SK-N-SH treated with all-trans-retinoic acid at 6 μM for 48 hours (cell line): ENCODE data around the gene SLAIN1.

Source experiments
- ATAC-seq: fragments of 200-7000 bp; cut with Tn5 transposase; 3 replicates; pipeline ENCODE4 v1.9.1; 2020; ENCODE audit warnings: mild to moderate bottlenecking, moderate library complexity
- ARNTL ChIP-seq: fragments of 450-650 bp; formaldehyde crosslinking; IDR thresholded peaks from 2 replicates; pipeline ENCODE4 v1.5.0; 2020; ENCODE audit warnings: low read depth, mild to moderate bottlenecking, moderate library complexity, borderline replicate concordance
- BACH2 ChIP-seq: fragments of 250-450 bp; sonication (Bioruptor Pico); IDR thresholded peaks from 2 replicates; pipeline ENCODE4 v1.9.0; 2021; ENCODE audit warnings: mild to moderate bottlenecking, borderline replicate concordance
- CREB5 ChIP-seq: fragments of 250-450 bp; sonication (Bioruptor Pico); IDR thresholded peaks from 2 replicates; pipeline ENCODE4 v1.5.1; 2020; ENCODE audit warnings: low read depth, mild to moderate bottlenecking, moderate library complexity
- CSDC2 ChIP-seq: fragments of 250-450 bp; sonication (Bioruptor Pico); IDR thresholded peaks from 2 replicates; pipeline ENCODE4 v1.5.0; 2020; ENCODE audit warnings: mild to moderate bottlenecking, moderate library complexity
- CSRNP3 ChIP-seq: fragments of 250-450 bp; sonication (Bioruptor Pico); IDR thresholded peaks from 2 replicates; pipeline ENCODE4 v1.5.1; 2021; ENCODE audit warnings: mild to moderate bottlenecking, moderate library complexity
- ESRRG ChIP-seq: fragments of 250-450 bp; sonication (Bioruptor Pico); IDR thresholded peaks from 2 replicates; pipeline ENCODE4 v1.6.1; 2021; ENCODE audit warnings: mild to moderate bottlenecking
- GLIS3 ChIP-seq: fragments of 250-450 bp; sonication (Bioruptor Pico); IDR thresholded peaks from 2 replicates; pipeline ENCODE4 v1.5.0; 2020; ENCODE audit warnings: mild to moderate bottlenecking, moderate library complexity
- OSR1 ChIP-seq: fragments of 250-450 bp; sonication (Bioruptor Pico); IDR thresholded peaks from 2 replicates; pipeline ENCODE4 v1.8.0; 2022; ENCODE audit warnings: moderate library complexity, mild to moderate bottlenecking, inconsistent platforms
- PATZ1 ChIP-seq: fragments of 250-450 bp; sonication (Bioruptor Pico); IDR thresholded peaks from 2 replicates; pipeline ENCODE4 v1.8.0; 2020; ENCODE audit warnings: mild to moderate bottlenecking, moderate library complexity, borderline replicate concordance
- POU6F1 ChIP-seq: fragments of 250-450 bp; sonication (Bioruptor Pico); IDR thresholded peaks from 2 replicates; pipeline ENCODE4 v1.8.0; 2021; ENCODE audit warnings: low read depth, mild to moderate bottlenecking, moderate library complexity, borderline replicate concordance
- PPARA ChIP-seq: fragments of 250-450 bp; sonication (Bioruptor Pico); IDR thresholded peaks from 2 replicates; pipeline ENCODE4 v1.5.0; 2020; ENCODE audit warnings: mild to moderate bottlenecking, borderline replicate concordance
- RARB ChIP-seq: fragments of 250-450 bp; sonication (Bioruptor Pico); IDR thresholded peaks from 2 replicates; pipeline ENCODE4 v1.8.0; 2021; ENCODE audit warnings: mild to moderate bottlenecking, moderate library complexity
- SNAI2 ChIP-seq: fragments of 250-450 bp; sonication (Bioruptor Pico); IDR thresholded peaks from 2 replicates; pipeline ENCODE4 v1.5.0; 2020; ENCODE audit warnings: mild to moderate bottlenecking, moderate library complexity
- TCF4 ChIP-seq: fragments of 250-450 bp; sonication (Bioruptor Pico); IDR thresholded peaks from 2 replicates; pipeline ENCODE4 v1.8.0; 2021; ENCODE audit warnings: mild to moderate bottlenecking, moderate library complexity, borderline replicate concordance
- TOX ChIP-seq: fragments of 250-450 bp; sonication (Bioruptor Pico); IDR thresholded peaks from 2 replicates; pipeline ENCODE4 v1.8.0; 2021; ENCODE audit warnings: mild to moderate bottlenecking, moderate library complexity, borderline replicate concordance
- ZC3H10 ChIP-seq: fragments of 250-450 bp; sonication (Bioruptor Pico); IDR thresholded peaks from 2 replicates; pipeline ENCODE4 v1.5.1; 2021; ENCODE audit warnings: mild to moderate bottlenecking, moderate library complexity
- ZFP30 ChIP-seq: fragments of 450-650 bp; formaldehyde crosslinking; IDR thresholded peaks from 2 replicates; pipeline ENCODE4 v1.5.0; 2022; ENCODE audit warnings: mild to moderate bottlenecking, moderate library complexity
- ZNF565 ChIP-seq: fragments of 450-650 bp; formaldehyde crosslinking; conservative IDR thresholded peaks from 2 replicates; pipeline ENCODE4 v1.5.0; 2020; ENCODE audit warnings: low read depth, mild to moderate bottlenecking, moderate library complexity
- ZNF70 ChIP-seq: fragments of 450-650 bp; formaldehyde crosslinking; IDR thresholded peaks from 2 replicates; pipeline ENCODE4 v1.5.0; 2020; ENCODE audit warnings: mild to moderate bottlenecking, moderate library complexity
- ZNF8 ChIP-seq: fragments of 450-650 bp; formaldehyde crosslinking; IDR thresholded peaks from 2 replicates; pipeline ENCODE4 v1.5.0; 2020; ENCODE audit warnings: mild to moderate bottlenecking, moderate library complexity

SLAIN1 gene

DNA sequence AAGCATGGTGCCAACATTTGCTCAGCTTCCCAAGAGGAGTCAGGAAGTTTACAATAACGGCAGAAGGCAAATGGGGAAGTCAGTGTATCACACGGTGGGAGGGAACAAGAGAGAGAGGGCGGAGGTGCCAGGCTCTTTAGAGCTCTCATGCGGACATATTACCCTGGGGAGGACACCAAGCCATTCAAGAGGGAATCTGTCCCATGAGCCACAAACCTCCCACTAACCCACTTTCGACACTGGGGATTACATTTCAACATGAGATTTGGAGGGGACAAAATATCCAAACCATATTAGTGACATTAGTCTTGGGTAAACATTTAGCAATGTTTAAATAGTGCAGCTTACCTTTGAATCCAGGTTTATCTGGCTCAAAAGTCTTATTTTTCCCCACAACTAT is 69.9 kb downstream of the SLAIN1 start:
- ATAC-seq = no peak
- TF ChIP-seq CSDC2 (no peak), POU6F1 (CRISPR knock-in tag) (no peak), OSR1 (CRISPR knock-in tag) (no peak), PATZ1 (CRISPR knock-in tag) (no peak), ZNF8 (no peak), RARB (CRISPR knock-in tag) (no peak), ZFP30 (CRISPR knock-in tag) (no peak), ZNF70 (CRISPR knock-in tag) (no peak), ESRRG (CRISPR knock-in tag) (no peak), CREB5 (CRISPR knock-in tag) (no peak), PPARA (no peak), ZNF565 (CRISPR knock-in tag) (no peak), CSRNP3 (CRISPR knock-in tag) (no peak), TCF4 (CRISPR knock-in tag) (no peak), TOX (CRISPR knock-in tag) (no peak), BACH2 (no peak), ZC3H10 (no peak)

- no peak for TF ChIP-seq SNAI2 (CRISPR knock-in tag)
- TF ChIP-seq ZC3H10 = no peak
- TF ChIP-seq CSDC2 = no peak
- no peak for TF ChIP-seq ZNF565 (CRISPR knock-in tag)
- TF ChIP-seq CSRNP3 (CRISPR knock-in tag) = no peak
- no peak for TF ChIP-seq GLIS3
- no peak for TF ChIP-seq CREB5 (CRISPR knock-in tag)
- TF ChIP-seq OSR1 (CRISPR knock-in tag) = no peak
- TF ChIP-seq TOX (CRISPR knock-in tag) = no peak
- no peak for TF ChIP-seq BACH2
- ATAC-seq = no peak
These were observed 76.7 kb downstream of the SLAIN1 start for GRCh38 chr13:77774181-77774580.

DNA sequence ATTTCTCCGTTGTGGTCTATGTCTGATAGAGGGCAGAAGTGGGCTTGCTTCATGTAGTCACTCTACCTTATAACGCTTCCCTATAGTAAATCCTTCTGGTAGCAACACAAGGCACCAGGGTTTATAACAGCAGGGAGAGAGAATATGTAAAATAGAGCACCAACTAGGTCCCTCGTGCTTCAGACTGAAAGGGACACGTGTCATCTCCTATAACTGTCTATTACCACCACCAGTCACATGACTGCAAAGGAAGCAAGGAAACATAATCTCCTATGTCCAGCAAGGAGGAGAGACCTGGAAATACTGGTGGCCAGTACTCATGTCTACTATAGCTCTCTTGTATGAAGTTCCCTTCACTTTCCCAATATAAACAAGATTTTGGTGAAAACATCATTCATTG is 79.2 kb downstream of the SLAIN1 start:
- no peak for ATAC-seq
- no peak for TF ChIP-seq CSRNP3 (CRISPR knock-in tag)
- no peak for TF ChIP-seq ZFP30 (CRISPR knock-in tag)
- TF ChIP-seq SNAI2 (CRISPR knock-in tag) = no peak
- TF ChIP-seq PATZ1 (CRISPR knock-in tag) = no peak
- TF ChIP-seq BACH2 = no peak
- TF ChIP-seq TOX (CRISPR knock-in tag) = no peak
- TF ChIP-seq OSR1 (CRISPR knock-in tag) = no peak
- TF ChIP-seq ZNF70 (CRISPR knock-in tag) = no peak
- TF ChIP-seq POU6F1 (CRISPR knock-in tag) = no peak
- no peak for TF ChIP-seq ZNF565 (CRISPR knock-in tag)
- no peak for TF ChIP-seq ARNTL
- no peak for TF ChIP-seq RARB (CRISPR knock-in tag)
- no peak for TF ChIP-seq ZC3H10
